ENCODE data around the gene HOXA1.

The HOXA1 gene

DNA sequence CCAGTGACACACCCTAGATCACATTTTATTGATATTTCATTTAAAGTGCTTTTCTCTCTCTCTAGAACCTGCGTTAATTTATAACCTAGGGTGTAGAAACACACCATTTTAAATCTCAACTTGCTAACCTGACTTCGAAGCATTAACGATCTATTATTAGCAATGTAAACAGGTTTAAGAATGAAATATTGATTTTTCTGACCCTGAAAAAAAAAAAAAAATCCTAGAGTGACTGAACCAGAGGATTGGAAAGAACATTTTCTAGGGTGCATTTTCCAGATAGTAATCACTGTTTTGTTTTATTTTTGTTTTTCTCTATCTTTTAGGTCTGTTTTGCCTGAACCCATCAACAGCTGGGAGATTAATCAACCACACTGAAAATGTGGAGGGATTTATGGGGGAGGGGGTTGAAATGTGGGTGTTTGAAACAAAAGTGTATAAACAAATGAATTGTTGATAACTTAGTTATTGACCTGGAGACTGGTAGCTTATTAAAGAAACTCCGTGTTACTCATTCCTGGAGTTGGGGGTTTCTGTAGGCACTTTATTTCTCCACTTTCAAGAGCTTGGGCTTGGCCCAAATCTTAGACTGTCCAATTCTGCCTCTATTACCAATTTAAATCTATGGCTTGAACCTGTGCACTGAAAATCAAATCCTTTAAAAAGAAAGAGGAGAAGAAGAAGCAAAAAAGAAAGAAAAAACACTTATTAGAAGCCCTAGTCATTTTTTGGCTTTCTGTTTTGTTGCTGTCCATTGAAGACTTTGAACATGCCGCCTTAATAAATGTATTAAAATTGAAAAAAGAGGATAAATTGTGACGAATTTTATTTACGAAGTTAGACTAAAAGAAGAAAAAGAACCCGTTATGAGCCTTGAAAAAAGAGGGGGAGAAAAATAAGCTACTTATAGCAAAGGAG lies 3.9 kb upstream of the HOXA1 start:
- no peaks in the 10 kb centered on the region for H3F3A ChIP-seq (ENCODE audit: insufficient read depth, low read length)
- no peak overlapping the region for H3K27ac ChIP-seq (ENCODE audit: low read length)
- H4K20me1 ChIP-seq (ENCODE audit: insufficient read depth, low read length) = no peaks in the 10 kb centered on the region
- H3K9me2 ChIP-seq (replicated peaks; ENCODE audit: insufficient read depth, low read length) = no peaks in the 10 kb centered on the region
- DNase-seq = no peak
- no peak overlapping the region for H3K4me2 ChIP-seq (ENCODE audit: low read depth, low read length)
- H3K9me3 ChIP-seq (replicated peaks; ENCODE audit: insufficient read depth, low read length) = no peaks in the 10 kb centered on the region
- H3K4me1 ChIP-seq (ENCODE audit: low read length) = no peaks in the 10 kb centered on the region
- H2AFZ ChIP-seq (ENCODE audit: low read length) = no peak overlapping the region
- H3K4me3 ChIP-seq (ENCODE audit: low read length) = no peak overlapping the region
- peaks cover 33% of the 10 kb centered on the region for H3K27me3 ChIP-seq (replicated peaks; ENCODE audit: insufficient read depth, low read length)
- H3K9ac ChIP-seq (ENCODE audit: low read length) = no peak overlapping the region
- no peaks in the 10 kb centered on the region for H3K79me2 ChIP-seq (ENCODE audit: low read length)
- H3K36me3 ChIP-seq (replicated peaks; ENCODE audit: insufficient read depth, low read length) = no peaks in the 10 kb centered on the region
- no peak for TF ChIP-seq CTCF (IDR thresholded peaks at IDR 0.05; ENCODE audit: low read length)
- no peak for TF ChIP-seq EZH2phosphoT487 (IDR thresholded peaks at IDR 0.05; ENCODE audit: low read length)
- no peak for TF ChIP-seq EZH2 (optimal IDR thresholded peaks at IDR 0.05; ENCODE audit: low read depth, low read length)

- no peaks in the 10 kb centered on the region for H3K9me2 ChIP-seq (replicated peaks; ENCODE audit: insufficient read depth, low read length)
- H3K36me3 ChIP-seq (replicated peaks; ENCODE audit: insufficient read depth, low read length) = no peaks in the 10 kb centered on the region
- no peaks in the 10 kb centered on the region for H3F3A ChIP-seq (ENCODE audit: insufficient read depth, low read length)
- H2AFZ ChIP-seq (ENCODE audit: low read length) = no peak overlapping the region
- H3K4me1 ChIP-seq (ENCODE audit: low read length) = no peaks in the 10 kb centered on the region
- no peak overlapping the region for H3K27ac ChIP-seq (ENCODE audit: low read length)
- H3K4me3 ChIP-seq (ENCODE audit: low read length) = no peak overlapping the region
- H3K4me2 ChIP-seq (ENCODE audit: low read depth, low read length) = no peak overlapping the region
- H3K9ac ChIP-seq (ENCODE audit: low read length) = no peak overlapping the region
- no peak for TF ChIP-seq EZH2 (optimal IDR thresholded peaks at IDR 0.05; ENCODE audit: low read depth, low read length)
- no peak for TF ChIP-seq EZH2phosphoT487 (IDR thresholded peaks at IDR 0.05; ENCODE audit: low read length)
- TF ChIP-seq CTCF (IDR thresholded peaks at IDR 0.05; ENCODE audit: low read length) = no peak
- H3K9me3 ChIP-seq (replicated peaks; ENCODE audit: insufficient read depth, low read length) = no peaks in the 10 kb centered on the region
- H3K27me3 ChIP-seq (replicated peaks; ENCODE audit: insufficient read depth, low read length) = peaks cover 28% of the 10 kb centered on the region
- no peak for DNase-seq
- no peaks in the 10 kb centered on the region for H4K20me1 ChIP-seq (ENCODE audit: insufficient read depth, low read length)
- H3K79me2 ChIP-seq (ENCODE audit: low read length) = no peaks in the 10 kb centered on the region
These were observed 3.0 kb upstream of the HOXA1 start for GRCh38 chr7:27098578-27099451.

GRCh38 chr7:27097686-27098577 lies 2.1 kb upstream of the HOXA1 start:
- H3K36me3 ChIP-seq (replicated peaks; ENCODE audit: insufficient read depth, low read length) = no peaks in the 10 kb centered on the region
- TF ChIP-seq CTCF (IDR thresholded peaks at IDR 0.05; ENCODE audit: low read length) (no peak), EZH2phosphoT487 (IDR thresholded peaks at IDR 0.05; ENCODE audit: low read length) (no peak), EZH2 (optimal IDR thresholded peaks at IDR 0.05; ENCODE audit: low read depth, low read length) (no peak)
- H3K4me1 ChIP-seq (ENCODE audit: low read length) = no peaks in the 10 kb centered on the region
- H4K20me1 ChIP-seq (ENCODE audit: insufficient read depth, low read length) = no peaks in the 10 kb centered on the region
- H3K9me2 ChIP-seq (replicated peaks; ENCODE audit: insufficient read depth, low read length) = no peaks in the 10 kb centered on the region
- DNase-seq = no peak
- H3K4me3 ChIP-seq (ENCODE audit: low read length) = no peak overlapping the region
- H3K27ac ChIP-seq (ENCODE audit: low read length) = no peak overlapping the region
- no peaks in the 10 kb centered on the region for H3K79me2 ChIP-seq (ENCODE audit: low read length)
- H3K9ac ChIP-seq (ENCODE audit: low read length) = no peak overlapping the region
- no peak overlapping the region for H3K4me2 ChIP-seq (ENCODE audit: low read depth, low read length)
- no peaks in the 10 kb centered on the region for H3K9me3 ChIP-seq (replicated peaks; ENCODE audit: insufficient read depth, low read length)
- peaks cover 21% of the 10 kb centered on the region for H3K27me3 ChIP-seq (replicated peaks; ENCODE audit: insufficient read depth, low read length)
- no peak overlapping the region for H2AFZ ChIP-seq (ENCODE audit: low read length)
- H3F3A ChIP-seq (ENCODE audit: insufficient read depth, low read length) = no peaks in the 10 kb centered on the region
